K562 (cell line): ENCODE data around the gene TENM3.

Experiments used
- CTCF ChIP-seq, 3 experiments: IDR thresholded peaks in 2 of 3; conservative IDR thresholded peaks in 1 of 3; 2 replicates each; pipeline ENCODE4 v1.5.1; 2011 to 2012; ENCODE audit warnings: low read length in 3 of 3, mild to moderate bottlenecking in 3 of 3, control low read depth in 2 of 3, improper control_type of control experiment in 1 of 3, inconsistent platforms in 1 of 3, low read depth in 1 of 3, mixed read lengths in 1 of 3, moderate library complexity in 1 of 3; ENCODE audit not compliant: insufficient read depth in 2 of 3
- EZH2 ChIP-seq: IDR thresholded peaks from 2 replicates; pipeline ENCODE4 v1.6.1; 2012; ENCODE audit warnings: low read depth, mild to moderate bottlenecking, inconsistent platforms, low read length, borderline replicate concordance
- PHF21A ChIP-seq: fragments of 450-650 bp; IDR thresholded peaks from 2 replicates; pipeline ENCODE4 v1.6.1; 2017; ENCODE audit warnings: low read depth, borderline replicate concordance
- RBM15 ChIP-seq: fragments of 200-400 bp; formaldehyde crosslinking; IDR thresholded peaks from 2 replicates; pipeline ENCODE4 v1.6.1; 2018; ENCODE audit warnings: mild to moderate bottlenecking, low read length, moderate library complexity; ENCODE audit not compliant: insufficient read depth
- SMC3 ChIP-seq: conservative IDR thresholded peaks from 2 replicates; pipeline ENCODE4 v1.6.1; 2011; ENCODE audit warnings: low read depth, low read length, improper control_type of control experiment; ENCODE audit not compliant: insufficient read depth
- ZBTB49 ChIP-seq: sonication (generic); formaldehyde crosslinking; IDR thresholded peaks from 2 replicates; pipeline ENCODE4 v1.8.0; 2022; ENCODE audit warnings: missing genetic modification reagents, mild to moderate bottlenecking, borderline replicate concordance
- ZFX ChIP-seq: sonication (generic); formaldehyde crosslinking; IDR thresholded peaks from 2 replicates; pipeline ENCODE4 v1.8.0; 2022; ENCODE audit warnings: mild to moderate bottlenecking, missing genetic modification reagents, moderate library complexity
- ZNF274 ChIP-seq: IDR thresholded peaks from 2 replicates; pipeline ENCODE4 v1.6.1; 2011; ENCODE audit warnings: low read depth, mild to moderate bottlenecking, low read length, moderate library complexity, borderline replicate concordance
- ZSCAN29 ChIP-seq: fragments of 450-650 bp; IDR thresholded peaks from 2 replicates; pipeline ENCODE4 v1.6.1; 2017

GRCh38 chr4:182448281-182449151 lies 205.3 kb downstream of the TENM3 start:
- TF ChIP-seq EZH2 (no peak), ZBTB49 (CRISPR knock-in tag) (no peak), ZNF274 (no peak), RBM15 (no peak), ZSCAN29 (no peak), PHF21A (no peak), CTCF (IDR thresholded peaks at IDR 0.05 in 2 of 3, conservative IDR thresholded peaks at IDR 0.05 in 1 of 3; ENCODE audit: insufficient read depth in 2 of 3, low read depth in 1 of 3, low read length in 3 of 3) (no peak), ZFX (CRISPR knock-in tag) (no peak), SMC3 (no peak)
